ENCODE data around the gene GTF2IRD1.

The GTF2IRD1 gene

DNA sequence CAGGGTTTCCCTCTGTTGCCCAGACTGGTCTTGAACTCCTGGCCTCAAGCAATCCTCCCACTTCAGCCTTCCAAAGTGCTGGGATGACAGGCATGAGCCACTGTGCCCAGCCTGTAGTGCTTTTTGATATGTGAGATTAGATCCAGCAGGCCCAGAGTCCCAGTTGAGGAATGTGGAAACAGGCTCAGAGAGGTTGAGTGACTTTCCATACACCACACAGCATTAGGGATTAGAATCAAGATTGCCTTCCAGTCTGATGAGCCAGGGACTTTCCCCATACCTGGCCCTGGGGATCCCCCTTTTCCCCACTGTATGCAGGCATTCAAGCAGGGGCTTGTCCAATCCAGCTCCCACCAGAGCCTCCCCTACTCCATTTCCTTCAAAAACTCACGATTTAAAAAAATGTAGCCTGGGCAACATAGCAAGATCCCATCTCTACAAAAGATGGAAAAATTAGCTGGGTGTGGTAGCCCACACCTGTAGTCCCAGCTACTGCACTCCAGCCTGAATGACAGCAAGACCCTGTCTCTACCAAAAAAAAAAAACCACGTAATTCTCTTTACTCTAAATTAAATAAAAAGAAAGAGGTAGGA, 128.8 kb downstream of the GTF2IRD1 start:
- TF ChIP-seq, protein P1, sequence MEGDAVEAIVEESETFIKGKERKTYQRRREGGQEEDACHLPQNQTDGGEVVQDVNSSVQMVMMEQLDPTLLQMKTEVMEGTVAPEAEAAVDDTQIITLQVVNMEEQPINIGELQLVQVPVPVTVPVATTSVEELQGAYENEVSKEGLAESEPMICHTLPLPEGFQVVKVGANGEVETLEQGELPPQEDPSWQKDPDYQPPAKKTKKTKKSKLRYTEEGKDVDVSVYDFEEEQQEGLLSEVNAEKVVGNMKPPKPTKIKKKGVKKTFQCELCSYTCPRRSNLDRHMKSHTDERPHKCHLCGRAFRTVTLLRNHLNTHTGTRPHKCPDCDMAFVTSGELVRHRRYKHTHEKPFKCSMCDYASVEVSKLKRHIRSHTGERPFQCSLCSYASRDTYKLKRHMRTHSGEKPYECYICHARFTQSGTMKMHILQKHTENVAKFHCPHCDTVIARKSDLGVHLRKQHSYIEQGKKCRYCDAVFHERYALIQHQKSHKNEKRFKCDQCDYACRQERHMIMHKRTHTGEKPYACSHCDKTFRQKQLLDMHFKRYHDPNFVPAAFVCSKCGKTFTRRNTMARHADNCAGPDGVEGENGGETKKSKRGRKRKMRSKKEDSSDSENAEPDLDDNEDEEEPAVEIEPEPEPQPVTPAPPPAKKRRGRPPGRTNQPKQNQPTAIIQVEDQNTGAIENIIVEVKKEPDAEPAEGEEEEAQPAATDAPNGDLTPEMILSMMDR (IDR thresholded peaks at IDR 0.05; ENCODE audit: insufficient read depth, missing control alignments), result no peak
- no peak for DNase-seq (ENCODE audit: insufficient read length, low spot score)
- no peak for FAIRE-seq

DNA sequence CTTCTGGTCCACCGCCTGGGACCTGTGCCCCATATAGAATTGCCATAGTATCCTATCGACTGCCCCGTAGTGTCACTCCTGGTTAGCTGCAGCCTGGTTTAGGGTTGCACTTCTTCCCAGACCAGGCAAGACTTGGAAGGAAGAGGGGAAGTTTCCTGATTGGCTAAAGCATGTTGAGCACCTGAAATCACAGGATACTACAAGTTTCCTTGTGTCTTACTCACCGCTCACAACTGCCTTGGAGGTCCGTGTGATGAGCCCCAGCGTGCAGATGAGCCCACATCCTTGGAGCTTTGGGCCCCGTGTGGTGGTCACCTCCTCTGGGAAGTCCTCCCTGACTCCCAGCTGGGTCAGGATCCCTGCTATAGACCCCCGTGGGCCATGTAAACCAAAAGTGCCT, 129.9 kb downstream of the GTF2IRD1 start:
- TF ChIP-seq, protein P1 (IDR thresholded peaks at IDR 0.05; ENCODE audit: insufficient read depth, missing control alignments), result no peak
- DNase-seq (ENCODE audit: insufficient read length, low spot score) (no peak), FAIRE-seq (no peak)

GRCh38 chr7:74584160-74584954, 130.7 kb downstream of the GTF2IRD1 start:
- FAIRE-seq (no peak), DNase-seq (ENCODE audit: insufficient read length, low spot score) (no peak)
- TF ChIP-seq, protein P1 (IDR thresholded peaks at IDR 0.05; ENCODE audit: insufficient read depth, missing control alignments), result no peak

DNA sequence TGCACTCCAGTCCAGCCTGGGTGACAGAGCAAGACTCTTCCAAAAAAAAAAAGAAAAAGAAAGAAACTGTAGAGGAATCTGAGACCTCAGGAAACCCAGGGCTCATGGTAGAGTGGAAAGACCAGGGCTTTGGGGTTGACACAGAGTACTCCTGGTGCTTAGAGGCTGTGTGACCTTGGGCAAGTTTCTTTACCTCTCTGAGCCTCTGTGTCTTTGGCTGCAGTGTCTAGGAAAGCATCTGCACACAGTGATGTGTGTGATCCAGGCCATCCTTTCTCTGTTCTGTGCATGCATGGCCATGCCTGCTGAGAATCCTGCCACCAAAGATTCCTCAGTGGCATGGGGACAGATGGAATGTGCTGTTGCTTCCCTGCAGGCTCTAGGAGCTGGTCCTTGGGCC, 132.1 kb downstream of the GTF2IRD1 start:
- DNase-seq (ENCODE audit: insufficient read length, low spot score) (no peak), FAIRE-seq (no peak)
- TF ChIP-seq, protein P1 (IDR thresholded peaks at IDR 0.05; ENCODE audit: insufficient read depth, missing control alignments), result no peak

DNA sequence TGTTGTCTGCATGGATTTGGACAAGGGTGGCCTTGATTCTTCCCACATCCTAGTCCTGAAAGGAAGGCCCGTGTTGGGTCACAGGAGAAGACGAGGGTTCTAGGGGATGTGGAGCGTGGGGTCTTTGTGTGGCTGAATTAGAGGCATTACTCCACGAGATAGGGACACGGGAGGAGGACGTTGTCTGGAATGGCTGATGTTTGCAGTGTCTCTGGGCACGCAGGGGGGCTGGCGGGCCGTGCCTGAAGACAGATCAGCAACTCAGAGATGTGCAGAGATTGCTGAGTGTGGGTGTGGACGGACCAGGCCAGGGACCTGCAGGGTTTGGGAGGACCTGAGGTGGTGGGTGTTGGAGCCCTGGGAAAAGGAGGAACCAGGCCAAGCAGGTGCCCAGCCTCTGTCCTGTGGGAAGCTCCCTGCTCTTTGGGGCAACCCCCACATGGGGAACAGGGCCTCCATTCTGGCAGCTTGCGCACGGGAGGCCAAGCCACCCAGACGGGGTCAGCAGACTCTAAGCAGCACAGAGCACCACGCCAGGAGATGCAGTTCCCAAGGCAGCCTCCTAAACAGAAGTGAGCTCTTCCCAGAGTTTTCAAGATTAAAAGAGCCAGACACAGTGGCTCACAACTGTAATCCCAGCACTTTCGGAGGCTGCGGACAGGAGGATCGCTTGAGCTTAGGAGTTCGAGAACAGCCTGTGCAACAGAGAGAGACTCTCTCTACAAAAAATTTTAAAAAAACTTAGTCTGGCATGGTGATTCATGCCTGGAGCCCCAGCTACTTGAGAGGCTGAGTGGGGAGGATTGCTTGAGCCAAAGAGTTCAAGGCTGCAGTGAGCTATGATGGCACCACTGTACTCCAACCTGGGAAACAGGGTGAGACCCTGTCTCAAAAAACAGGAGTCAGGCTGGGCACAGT, 132.8 kb downstream of the GTF2IRD1 start:
- TF ChIP-seq, protein P1 (IDR thresholded peaks at IDR 0.05; ENCODE audit: insufficient read depth, missing control alignments), result no peak
- FAIRE-seq (no peak), DNase-seq (ENCODE audit: insufficient read length, low spot score) (no peak)

DNA sequence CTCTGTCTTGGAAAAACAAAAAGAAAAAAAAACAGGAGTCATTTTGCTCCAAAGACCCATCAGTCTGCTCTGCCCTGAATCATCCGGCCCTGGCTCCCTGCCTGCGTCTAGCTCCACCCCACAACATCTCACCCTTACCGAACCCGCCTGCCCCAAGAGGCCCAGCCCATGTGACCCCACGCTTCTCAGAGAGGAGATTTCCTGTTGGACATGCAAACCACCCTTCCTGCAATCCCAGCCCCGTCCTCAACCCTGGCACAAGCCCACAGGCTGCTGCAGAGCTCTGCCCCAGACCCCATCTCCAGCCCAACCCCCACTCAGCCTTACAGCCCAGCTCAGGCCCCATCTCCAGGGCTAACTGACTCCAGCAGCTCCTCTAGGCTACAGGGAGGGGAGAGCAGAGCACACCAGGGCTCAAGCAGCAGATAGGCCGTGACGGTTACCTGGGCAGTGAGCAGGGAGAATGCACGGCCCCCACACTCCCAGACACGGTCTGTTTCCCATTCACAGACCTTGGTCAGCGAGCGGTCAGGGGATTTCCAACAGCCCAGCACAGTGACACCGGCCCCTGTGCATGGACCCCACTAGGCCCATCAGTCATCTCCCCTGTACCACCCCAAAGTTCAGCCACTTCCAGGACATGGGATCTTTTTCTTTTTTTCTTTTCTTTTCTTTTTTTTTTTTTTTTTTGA, 133.9 kb downstream of the GTF2IRD1 start:
- DNase-seq (ENCODE audit: insufficient read length, low spot score) (no peak), FAIRE-seq (no peak)
- TF ChIP-seq, protein P1 (IDR thresholded peaks at IDR 0.05; ENCODE audit: insufficient read depth, missing control alignments), result no peak
